ENCODE data around the gene WNT16. TPM values are rescaled to one million over a fixed set of nuclear protein-coding genes. Genes with fewer than 3 reads are reported as not detected.
"Not testable (repeated sequence)": the region's sequence is repeated elsewhere in the genome, so short reads cannot be mapped to it uniquely, and the experiment has no call there.

WNT16 gene
- total RNA-seq, 2 experiments from 2014 or later: not detected

- DNase-seq (no peak), ATAC-seq (no peak)
- Mint-ChIP-seq H3K27ac (no peak overlapping the region), H3K4me1 (no peaks in the 10 kb centered on the region), H3K4me3 (no peak overlapping the region), H3K36me3 (no peaks in the 10 kb centered on the region), H3K27me3 (peaks cover 23% of the 10 kb centered on the region), H3K9me3 (ENCODE audit: low read depth) (no peaks in the 10 kb centered on the region)
- CTCF ChIA-PET: interaction anchor here (1.3 kb wide), 1 partner anchor 9 kb away, joined by 3 read pairs; no protein-coding TSS in a partner anchor
Observed at GRCh38 chr7:121300685-121301420, 27.9 kb upstream of the WNT16 start.

- Mint-ChIP-seq H3K27me3 (peaks cover 29% of the 10 kb centered on the region), H3K9me3 (ENCODE audit: low read depth) (no peaks in the 10 kb centered on the region), H3K27ac (no peak overlapping the region), H3K4me1 (no peaks in the 10 kb centered on the region), H3K36me3 (no peaks in the 10 kb centered on the region), H3K4me3 (no peak overlapping the region)
- DNase-seq (no peak), ATAC-seq (no peak)
- CTCF ChIA-PET: no interaction called here
Observed at GRCh38 chr7:121301446-121302213, 27.2 kb upstream of the WNT16 start.

- H3K4me3 Mint-ChIP-seq: no peak overlapping the region
- H3K27ac Mint-ChIP-seq: no peak overlapping the region
- CTCF ChIA-PET: no interaction called here
- H3K27me3 Mint-ChIP-seq: peaks cover 33% of the 10 kb centered on the region
- no peaks in the 10 kb centered on the region for H3K9me3 Mint-ChIP-seq (ENCODE audit: low read depth)
- DNase-seq (no peak), ATAC-seq (no peak)
- H3K36me3 Mint-ChIP-seq: no peaks in the 10 kb centered on the region
- H3K4me1 Mint-ChIP-seq: no peaks in the 10 kb centered on the region
Observed at GRCh38 chr7:121302214-121302745, 26.5 kb upstream of the WNT16 start.

GRCh38 chr7:121303422-121304101 is 25.2 kb upstream of the WNT16 start:
- CTCF ChIA-PET: no interaction called here
- Mint-ChIP-seq H3K4me1 (no peaks in the 10 kb centered on the region), H3K9me3 (ENCODE audit: low read depth) (no peaks in the 10 kb centered on the region), H3K36me3 (no peaks in the 10 kb centered on the region), H3K27ac (no peak overlapping the region), H3K4me3 (no peak overlapping the region), H3K27me3 (peaks cover 32% of the 10 kb centered on the region)
- ATAC-seq (no peak), DNase-seq (no peak)

- DNase-seq: no peak
- no peaks in the 10 kb centered on the region for H3K4me1 Mint-ChIP-seq
- no peaks in the 10 kb centered on the region for H3K36me3 Mint-ChIP-seq
- CTCF ChIA-PET: no interaction called here
- no peaks in the 10 kb centered on the region for H3K9me3 Mint-ChIP-seq (ENCODE audit: low read depth)
- H3K27ac Mint-ChIP-seq: no peak overlapping the region
- H3K27me3 Mint-ChIP-seq: peaks cover 34% of the 10 kb centered on the region
- ATAC-seq: no peak
- no peak overlapping the region for H3K4me3 Mint-ChIP-seq
Observed at GRCh38 chr7:121304102-121304658, 24.6 kb upstream of the WNT16 start.

GRCh38 chr7:121305109-121305508 is 23.7 kb upstream of the WNT16 start:
- H3K4me3 Mint-ChIP-seq: no peak overlapping the region
- no peak for DNase-seq
- H3K27ac Mint-ChIP-seq: no peak overlapping the region
- H3K4me1 Mint-ChIP-seq: no peaks in the 10 kb centered on the region
- ATAC-seq: no peak
- no peaks in the 10 kb centered on the region for H3K9me3 Mint-ChIP-seq (ENCODE audit: low read depth)
- no peaks in the 10 kb centered on the region for H3K36me3 Mint-ChIP-seq
- H3K27me3 Mint-ChIP-seq: peaks cover 37% of the 10 kb centered on the region
- CTCF ChIA-PET: no interaction called here

- Mint-ChIP-seq H3K27me3 (peaks cover 34% of the 10 kb centered on the region), H3K4me3 (no peak overlapping the region), H3K9me3 (ENCODE audit: low read depth) (no peaks in the 10 kb centered on the region), H3K36me3 (no peaks in the 10 kb centered on the region), H3K27ac (no peak overlapping the region), H3K4me1 (no peaks in the 10 kb centered on the region)
- no peak for ATAC-seq
- no peak for DNase-seq
- CTCF ChIA-PET: no interaction called here
Observed at GRCh38 chr7:121306565-121306964, 22.2 kb upstream of the WNT16 start.

GRCh38 chr7:121307021-121307574 is 21.7 kb upstream of the WNT16 start:
- CTCF ChIA-PET: no interaction called here
- no peak for ATAC-seq
- H3K36me3 Mint-ChIP-seq: no peaks in the 10 kb centered on the region

GRCh38 chr7:121313220-121313792 is 15.5 kb upstream of the WNT16 start:
- CTCF ChIA-PET: no interaction called here
- DNase-seq: no peak
- ATAC-seq: no peak
- H3K36me3 Mint-ChIP-seq: no peaks in the 10 kb centered on the region
- H3K27ac Mint-ChIP-seq: no peak overlapping the region
- H3K4me1 Mint-ChIP-seq: no peaks in the 10 kb centered on the region
- H3K27me3 Mint-ChIP-seq: peaks cover 26% of the 10 kb centered on the region
- H3K9me3 Mint-ChIP-seq (ENCODE audit: low read depth): no peaks in the 10 kb centered on the region
- H3K4me3 Mint-ChIP-seq: no peak overlapping the region

More at GRCh38 chr7:121307021-121307574, 21.7 kb upstream of the WNT16 start:
- DNase-seq: no peak
- Mint-ChIP-seq H3K4me1 (no peaks in the 10 kb centered on the region), H3K9me3 (ENCODE audit: low read depth) (no peaks in the 10 kb centered on the region), H3K4me3 (no peak overlapping the region), H3K27me3 (peaks cover 34% of the 10 kb centered on the region), H3K27ac (no peak overlapping the region)

GRCh38 chr7:121313793-121314676 is 14.8 kb upstream of the WNT16 start:
- CTCF ChIA-PET: no interaction called here
- no peak for ATAC-seq
- Mint-ChIP-seq H3K4me3 (no peak overlapping the region), H3K27me3 (peaks cover 21% of the 10 kb centered on the region), H3K4me1 (no peaks in the 10 kb centered on the region), H3K9me3 (ENCODE audit: low read depth) (no peaks in the 10 kb centered on the region), H3K27ac (no peak overlapping the region), H3K36me3 (no peaks in the 10 kb centered on the region)
- no peak for DNase-seq

GRCh38 chr7:121315170-121315569 is 13.6 kb upstream of the WNT16 start:
- H3K36me3 Mint-ChIP-seq; H3K4me3 Mint-ChIP-seq; H3K9me3 Mint-ChIP-seq (ENCODE audit: low read depth); DNase-seq; CTCF ChIA-PET; H3K27ac Mint-ChIP-seq; H3K4me1 Mint-ChIP-seq; ATAC-seq: not testable (repeated sequence)
- H3K27me3 Mint-ChIP-seq: peaks cover 15% of the 10 kb centered on the region

GRCh38 chr7:121322460-121322859 is 6.3 kb upstream of the WNT16 start:
- no peak overlapping the region for H3K4me3 Mint-ChIP-seq
- H3K4me1 Mint-ChIP-seq: no peaks in the 10 kb centered on the region
- DNase-seq: no peak
- H3K9me3 Mint-ChIP-seq (ENCODE audit: low read depth): no peaks in the 10 kb centered on the region
- peaks cover 25% of the 10 kb centered on the region for H3K27me3 Mint-ChIP-seq
- CTCF ChIA-PET: no interaction called here
- no peak overlapping the region for H3K27ac Mint-ChIP-seq
- H3K36me3 Mint-ChIP-seq: no peaks in the 10 kb centered on the region
- no peak for ATAC-seq
